GM19324 (cell line): ENCODE measurements around the gene POU3F3.

Experiments used
- ATAC-seq: cut with Tn5 transposase; IDR thresholded peaks from one replicate; pipeline ENCODE4 v1.9.1; 2021; ENCODE audit warnings: mild to moderate bottlenecking, moderate library complexity; ENCODE audit not compliant: unreplicated experiment, low FRiP score

POU3F3 gene

DNA sequence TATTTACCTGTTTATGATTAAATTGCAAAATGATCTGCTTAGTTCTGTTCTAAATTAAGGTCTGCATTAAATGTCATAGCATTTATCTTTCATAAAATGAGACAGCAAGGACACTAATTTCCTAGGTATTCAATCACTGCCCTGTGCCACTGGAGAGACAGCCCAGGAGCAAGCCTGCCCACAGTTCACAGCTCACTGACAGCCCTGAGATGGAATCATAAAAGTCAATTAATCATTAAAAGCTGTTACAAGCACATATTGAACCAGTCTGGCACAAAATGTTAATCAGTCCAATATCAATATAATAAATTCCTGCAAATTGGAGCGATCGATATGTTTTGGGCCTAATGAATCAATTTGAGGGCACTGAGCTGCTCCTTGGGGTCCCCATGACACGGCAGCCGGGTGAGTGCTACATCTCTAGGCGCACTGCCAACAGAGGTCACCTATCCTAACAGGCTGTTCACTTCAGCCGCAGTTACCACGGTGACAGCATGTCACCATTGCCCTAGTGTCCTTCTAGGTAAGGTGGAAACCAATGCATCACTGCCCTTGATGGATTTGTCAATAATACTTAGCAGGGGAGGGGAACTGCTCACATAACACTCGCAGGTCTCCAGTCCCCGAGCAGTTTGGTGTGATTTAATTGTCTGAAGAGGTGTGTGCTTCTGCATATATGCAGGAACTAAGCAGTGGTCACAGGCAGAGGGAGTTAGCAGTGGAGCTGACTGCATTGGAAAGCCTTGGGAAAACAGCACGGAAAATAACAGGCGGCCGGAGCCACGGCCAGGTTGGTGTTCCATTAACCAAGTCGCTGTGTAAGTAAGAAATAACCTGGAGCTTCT, 47.3 kb downstream of the POU3F3 start:
- ATAC-seq = no peak

DNA sequence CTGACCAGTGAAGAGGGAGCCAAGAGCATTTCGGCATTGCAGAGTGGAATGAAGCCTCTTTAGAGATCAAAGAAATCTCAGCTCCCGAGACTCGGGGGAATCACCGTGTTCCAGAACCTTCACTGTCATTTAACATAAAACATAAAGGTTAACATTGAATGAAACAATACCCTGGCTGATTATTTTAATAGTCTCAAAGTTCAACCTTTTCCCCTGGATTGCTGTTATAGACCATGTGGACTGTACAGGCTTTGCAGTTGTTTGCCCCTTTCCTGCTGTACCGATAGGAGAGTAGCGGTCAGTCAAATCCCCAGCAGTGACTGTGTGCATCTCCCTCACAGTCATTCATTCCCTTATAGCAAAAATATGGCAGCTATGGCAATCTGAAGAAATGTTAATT, 48.4 kb downstream of the POU3F3 start:
- no peak for ATAC-seq
